Panc1 (cell line): ENCODE measurements around the gene SLC16A11.

ENCODE experiments used
- POLR2AphosphoS5 ChIP-seq: IDR thresholded peaks from 2 replicates; pipeline ENCODE4 v1.6.1; 2012; ENCODE audit warnings: mild to moderate bottlenecking, low read depth, low read length, moderate library complexity
- TCF7L2 ChIP-seq: IDR thresholded peaks from 2 replicates; pipeline ENCODE4 v1.6.1; 2011; ENCODE audit warnings: mild to moderate bottlenecking, low read depth, low read length, inconsistent platforms

GRCh38 chr17:7026471-7027115 is 17.3 kb downstream of the SLC16A11 start:
- TF ChIP-seq POLR2AphosphoS5 (no peak), TCF7L2 (no peak)
